ENCODE data around the gene PILRA. TPM values are rescaled to one million over a fixed set of nuclear protein-coding genes. Genes with fewer than 3 reads are reported as not detected.
A peak's percentile ranks its signal among the peaks of the same experiment; 100 is the strongest.

Gene PILRA
- total RNA-seq, 1 donor from 2014 or later = 4.2 TPM

GRCh38 chr7:100384628-100385294, 11.5 kb downstream of the PILRA start:
- DNase-seq (ENCODE audit: low spot score) = no peak
- Mint-ChIP-seq H3K27me3 (ENCODE audit: unreplicated experiment) (peaks cover 2% of the 10 kb centered on the region), H3K4me3 (ENCODE audit: unreplicated experiment) (no peak overlapping the region), H3K9me3 (ENCODE audit: unreplicated experiment) (no peaks in the 10 kb centered on the region), H3K27ac (ENCODE audit: unreplicated experiment) (peak overlapping the region; percentile 55), H3K36me3 (ENCODE audit: low read depth, unreplicated experiment) (peaks cover 9% of the 10 kb centered on the region), H3K4me1 (ENCODE audit: unreplicated experiment) (peaks cover 32% of the 10 kb centered on the region)
- no peak for TF ChIP-seq CTCF (IDR thresholded peaks at IDR 0.05; ENCODE audit: unreplicated experiment)

- Mint-ChIP-seq H3K27ac (ENCODE audit: unreplicated experiment) (no peak overlapping the region), H3K4me3 (ENCODE audit: unreplicated experiment) (no peak overlapping the region), H3K9me3 (ENCODE audit: unreplicated experiment) (no peaks in the 10 kb centered on the region), H3K4me1 (ENCODE audit: unreplicated experiment) (peaks cover 35% of the 10 kb centered on the region), H3K36me3 (ENCODE audit: low read depth, unreplicated experiment) (peaks cover 9% of the 10 kb centered on the region), H3K27me3 (ENCODE audit: unreplicated experiment) (peaks cover 6% of the 10 kb centered on the region)
- DNase-seq (ENCODE audit: low spot score) = no peak
- no peak for TF ChIP-seq CTCF (IDR thresholded peaks at IDR 0.05; ENCODE audit: unreplicated experiment)
Measured at GRCh38 chr7:100386940-100387339, 13.7 kb downstream of the PILRA start.

- Mint-ChIP-seq H3K4me1 (ENCODE audit: unreplicated experiment) (peaks cover 35% of the 10 kb centered on the region), H3K36me3 (ENCODE audit: low read depth, unreplicated experiment) (peaks cover 6% of the 10 kb centered on the region), H3K27ac (ENCODE audit: unreplicated experiment) (no peak overlapping the region), H3K4me3 (ENCODE audit: unreplicated experiment) (no peak overlapping the region), H3K27me3 (ENCODE audit: unreplicated experiment) (peaks cover 6% of the 10 kb centered on the region), H3K9me3 (ENCODE audit: unreplicated experiment) (no peaks in the 10 kb centered on the region)
- DNase-seq (ENCODE audit: low spot score) = no peak
- TF ChIP-seq CTCF (IDR thresholded peaks at IDR 0.05; ENCODE audit: unreplicated experiment) = no peak
Measured at GRCh38 chr7:100387695-100388094, 14.4 kb downstream of the PILRA start.

GRCh38 chr7:100389437-100390088, 16.3 kb downstream of the PILRA start:
- H3K36me3 Mint-ChIP-seq (ENCODE audit: low read depth, unreplicated experiment) = no peaks in the 10 kb centered on the region
- TF ChIP-seq CTCF (IDR thresholded peaks at IDR 0.05; ENCODE audit: unreplicated experiment) = no peak
- DNase-seq (ENCODE audit: low spot score) = no peak
- peak overlapping the region; percentile 19 for H3K27ac Mint-ChIP-seq (ENCODE audit: unreplicated experiment)
- H3K27me3 Mint-ChIP-seq (ENCODE audit: unreplicated experiment) = peaks cover 6% of the 10 kb centered on the region
- no peaks in the 10 kb centered on the region for H3K9me3 Mint-ChIP-seq (ENCODE audit: unreplicated experiment)
- peaks cover 27% of the 10 kb centered on the region for H3K4me1 Mint-ChIP-seq (ENCODE audit: unreplicated experiment)
- no peak overlapping the region for H3K4me3 Mint-ChIP-seq (ENCODE audit: unreplicated experiment)

Measured in endothelial cell (in vitro differentiated cells).